AG20443 (cell line): Measurements from ENCODE around the gene FJX1.
"Not testable (repeated sequence)": the region's sequence is repeated elsewhere in the genome, so short reads cannot be mapped to it uniquely, and the experiment has no call there.

Experiments used
- DNase-seq: peaks from one replicate; pipeline ENCODE4 v3.0.0; 2012; ENCODE audit warnings: low spot score, mixed read lengths

The FJX1 gene

GRCh38 chr11:35668350-35668749 lies 50.1 kb downstream of the FJX1 start:
- not testable (repeated sequence) for DNase-seq
